GM12878 (cell line): ENCODE measurements around the gene USP27X. TPM values are rescaled to one million over a fixed set of nuclear protein-coding genes. Genes with fewer than 3 reads are reported as not detected.

Experiments used
- ATAC-seq: fragments of 200-7000 bp; cut with Tn5 transposase; 3 replicates; pipeline ENCODE4 v1.9.1; 2020; ENCODE audit warnings: mild to moderate bottlenecking, moderate library complexity
- BruUV-seq: library from RNA; stranded (reverse); fragments of 400-500 nt; replicated peaks from 2 replicates; lab custom pipeline; 2021; lab: Mats Ljungman, UMichigan
- CTCF ChIA-PET: fragments of 300-600 bp; sonication (Branson Sonifier 250); formaldehyde crosslinking; extraction: SDS; loops from one replicate; lab custom pipeline; 2021; ENCODE audit warnings: inconsistent platforms; lab: Yijun Ruan, JAX
- POLR2A ChIA-PET: fragments of 350-600 bp; formaldehyde crosslinking; extraction: SDS; loops from one replicate; lab custom pipeline; 2021; ENCODE audit warnings: inconsistent platforms; lab: Charles Lee
- RAD21 ChIA-PET: fragments of 300-600 bp; sonication (Branson Sonifier 250); formaldehyde crosslinking; loops from one replicate; lab custom pipeline; 2023; ENCODE audit warnings: antibody characterized with exemption; ENCODE audit not compliant: unreplicated experiment; lab: Charles Lee
- SMC1A ChIA-PET: fragments of 300-600 bp; sonication (Branson Sonifier 250); formaldehyde crosslinking; loops from one replicate; lab custom pipeline; 2023; ENCODE audit not compliant: unreplicated experiment, uncharacterized antibody; lab: Charles Lee
- DNase-seq: peaks from one replicate; pipeline ENCODE4 v3.0.0-alpha.2; 2011; ENCODE audit warnings: low read depth, low spot score
- FAIRE-seq: peaks from 3 replicates; lab custom pipeline; 2011; peaks lifted over from hg19 to GRCh38; lab: Jason Lieb, UNC
- H2AFZ ChIP-seq: 2 replicates; pipeline ENCODE4 v1.6.0; 2011; ENCODE audit warnings: low read depth, low read length, control low read depth; ENCODE audit not compliant: control insufficient read depth
- H3K27ac ChIP-seq: 2 replicates; pipeline ENCODE4 v1.5.1; 2011; ENCODE audit warnings: control low read depth; ENCODE audit not compliant: control insufficient read depth, insufficient read depth
- H3K27me3 ChIP-seq, 2 experiments: replicated peaks in 1 of 2; 2 replicates each; pipeline versions ENCODE4 v1.6.0 to v1.6.1; 2011; ENCODE audit warnings: low read length in 1 of 2; ENCODE audit not compliant: control insufficient read depth in 2 of 2, insufficient read depth in 2 of 2
- H3K36me3 ChIP-seq, 2 experiments: 2 replicates each; pipeline ENCODE4 v1.5.1; 2011; ENCODE audit warnings: low read length in 1 of 2; ENCODE audit not compliant: control insufficient read depth in 2 of 2, insufficient read depth in 2 of 2
- H3K4me1 ChIP-seq: 2 replicates; pipeline ENCODE4 v1.6.1; 2011; ENCODE audit warnings: mild to moderate bottlenecking, low read length, moderate library complexity, mixed read lengths; ENCODE audit not compliant: control insufficient read depth, insufficient read depth
- H3K4me2 ChIP-seq: 2 replicates; pipeline ENCODE4 v1.6.0; 2011; ENCODE audit warnings: control low read depth; ENCODE audit not compliant: control insufficient read depth, insufficient read depth
- H3K4me3 ChIP-seq: fragments of 200-600 bp; sonication (generic); 2 replicates; pipeline ENCODE4 v1.5.1; 2016
- H3K79me2 ChIP-seq: 2 replicates; pipeline ENCODE4 v1.6.0; 2011; ENCODE audit warnings: low read length; ENCODE audit not compliant: control insufficient read depth, insufficient read depth
- H3K9ac ChIP-seq: 2 replicates; pipeline ENCODE4 v1.8.0; 2011; ENCODE audit warnings: low read length, control low read depth, mixed read lengths; ENCODE audit not compliant: control insufficient read depth, insufficient read depth
- H3K9me3 ChIP-seq: replicated peaks from 3 replicates; pipeline ENCODE4 v1.5.1; 2011; ENCODE audit warnings: mild to moderate bottlenecking, low read length; ENCODE audit not compliant: control insufficient read depth, insufficient read depth
- H4K20me1 ChIP-seq: 2 replicates; pipeline ENCODE4 v1.6.0; 2011; ENCODE audit not compliant: control insufficient read depth, insufficient read depth
- BHLHE40 ChIP-seq, 2 experiments: fragments of 450-650 bp in 1 of 2; IDR thresholded peaks; 2 replicates each; pipeline ENCODE4 v1.6.1; 2011 to 2017; ENCODE audit warnings: low read depth in 2 of 2, borderline replicate concordance in 1 of 2, improper control_type of control experiment in 1 of 2, low read length in 1 of 2, mild to moderate bottlenecking in 1 of 2
- BRCA1 ChIP-seq: IDR thresholded peaks from 2 replicates; pipeline ENCODE4 v1.6.1; 2011; ENCODE audit warnings: low read depth, low read length, improper control_type of control experiment
- HDAC2 ChIP-seq: fragments of 200-600 bp; sonication (generic); IDR thresholded peaks from 2 replicates; pipeline ENCODE4 v1.6.1; 2017
- JUNB ChIP-seq: IDR thresholded peaks from 2 replicates; pipeline ENCODE4 v1.6.1; 2016; ENCODE audit warnings: antibody characterized with exemption, mild to moderate bottlenecking
- JUND ChIP-seq: IDR thresholded peaks from 2 replicates; pipeline ENCODE4 v1.6.1; 2012; ENCODE audit warnings: low read depth, mild to moderate bottlenecking, low read length, improper control_type of control experiment, moderate library complexity
- NFYA ChIP-seq: IDR thresholded peaks from 2 replicates; pipeline ENCODE4 v1.6.1; 2011; ENCODE audit warnings: low read depth, mild to moderate bottlenecking, low read length, improper control_type of control experiment, borderline replicate concordance
- NR2C2 ChIP-seq: IDR thresholded peaks from 2 replicates; pipeline ENCODE4 v1.6.1; 2011; ENCODE audit warnings: borderline replicate concordance, low read depth; ENCODE audit not compliant: control insufficient read depth, insufficient read length
- PAX5 ChIP-seq: IDR thresholded peaks from 2 replicates; pipeline ENCODE4 v1.6.1; 2011; ENCODE audit warnings: low read depth, low read length, borderline replicate concordance
- POLR2AphosphoS5 ChIP-seq: IDR thresholded peaks from 2 replicates; pipeline ENCODE4 v1.6.1; 2011; ENCODE audit warnings: mild to moderate bottlenecking, low read length, inconsistent platforms
- RFX5 ChIP-seq: IDR thresholded peaks from 2 replicates; pipeline ENCODE4 v1.6.1; 2011; ENCODE audit warnings: low read depth, low read length, improper control_type of control experiment
- ZBED1 ChIP-seq: IDR thresholded peaks from 2 replicates; pipeline ENCODE4 v1.6.1; 2016; ENCODE audit warnings: borderline replicate concordance
- ZNF384 ChIP-seq: IDR thresholded peaks from 2 replicates; pipeline ENCODE4 v1.6.1; 2012; ENCODE audit warnings: low read depth, mild to moderate bottlenecking, low read length, improper control_type of control experiment, borderline replicate concordance
- WGBS: methylation state at CpG from one replicate; pipeline ENCODE4 v1.1.6; 2016; ENCODE audit warnings: low lambda C conversion rate; ENCODE audit not compliant: insufficient replicate concordance, insufficient coverage; ENCODE audit errors: missing lambda C conversion rate; 5-methylcytosine and 5-hydroxymethylcytosine counted together
- in situ Hi-C: fragments of 300-500 bp; cut with MboI; formaldehyde crosslinking; loops from 9 replicates; pipeline ENCODE4 v1.14.3; 2018; ENCODE audit warnings: mixed read lengths
- intact Hi-C: fragments of 100-400 bp; cut with micrococcal nuclease; formaldehyde crosslinking; loops from one replicate; pipeline ENCODE4 v1.14.2; 2022; ENCODE audit not compliant: unreplicated experiment
- polyA plus RNA-seq, 11 experiments: library from polyadenylated mRNA; depleted of rRNA in 4 of 11; unstranded in 6 of 11; stranded (reverse) in 5 of 11; fragments of >200 nt; fragmentation: Nextera tagmentation in 4 of 11; fragmentation: Illumina TruSeq in 1 of 11; extraction: Ambion mirVana in 4 of 11; extraction: Trizol in 1 of 11; gene quantifications; 1 replicate in 1 of 11; 2 replicates in 10 of 11; pipeline versions ENCODE4 v1.2.1 to v1.2.3, GENCODE V29; 2011 to 2016; ENCODE audit warnings: inconsistent platforms in 2 of 11, missing spikeins in 2 of 11, low read depth in 1 of 11
- total RNA-seq, 4 experiments: library from RNA; depleted of rRNA in 3 of 4; stranded (reverse); fragments of >200 nt in 3 of 4; fragmentation: Illumina TruSeq in 1 of 4; extraction: Trizol in 1 of 4; gene quantifications; 2 replicates each; pipeline versions ENCODE4 v1.2.1 to v1.2.3, GENCODE V29; 2013 to 2021
- TF ChIP-seq, protein P1 (sequence below): IDR thresholded peaks from 2 replicates; pipeline ENCODE4 v1.6.1; 2012; ENCODE audit warnings: low read length, inconsistent platforms
- TF ChIP-seq, protein P2 (sequence below): IDR thresholded peaks from 2 replicates; pipeline ENCODE4 v1.6.1; 2012; ENCODE audit warnings: improper control_type of control experiment, low read depth, low read length; ENCODE audit not compliant: insufficient replicate concordance

Gene USP27X
- total and polyA plus RNA-seq, 10 of the 15 experiments (the other 5 are each of a cell fraction or from before 2014, with no cell fraction given): 0.09 to 2.0 (median 0.89) TPM; not detected in 1

DNA sequence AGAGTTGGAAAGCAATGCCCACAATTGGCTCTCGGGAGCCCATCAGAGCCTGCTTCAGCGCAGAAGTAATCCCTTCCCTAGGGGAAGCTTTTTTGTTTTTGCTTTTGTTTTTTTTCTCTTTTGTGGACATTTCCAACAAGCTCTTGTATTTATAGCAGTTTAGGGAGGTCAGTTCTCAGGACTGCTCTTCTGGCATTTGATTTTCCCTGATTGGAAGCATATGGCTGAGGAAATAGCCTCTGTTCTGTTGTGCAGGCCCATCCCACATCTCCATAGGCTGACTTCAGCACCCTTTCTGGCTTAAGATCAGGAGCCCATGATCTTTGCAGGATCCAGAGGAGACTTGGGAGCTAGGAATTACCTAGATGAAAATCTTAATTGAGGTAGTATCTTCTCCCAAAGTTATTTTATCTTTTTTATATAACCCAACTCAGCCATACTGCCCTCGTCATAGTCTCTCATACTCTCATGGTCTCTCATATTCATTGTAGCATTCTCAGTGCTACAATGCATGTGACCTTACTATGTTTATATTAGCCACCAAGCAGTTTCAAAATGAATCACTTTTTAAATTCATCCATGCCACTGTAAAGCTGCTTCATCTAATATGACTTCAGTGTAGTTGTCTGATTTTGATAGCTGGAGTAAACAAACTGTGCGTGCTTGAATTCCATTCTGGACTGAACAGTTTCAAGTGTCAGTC, 33.4 kb upstream of the USP27X start:
- WGBS: 33% methylated on average over 4 of the region's 4 CpGs
- SMC1A ChIA-PET: interaction anchor here (1.1 kb wide), 1 partner anchor 73 kb away, joined by 3 read pairs; no protein-coding TSS in a partner anchor
- CTCF ChIA-PET: interaction anchor here (0.6 to 1.5 kb wide), 3 partner anchors 31 to 1247 kb away, joined by 3 to 9 read pairs (median 5); no protein-coding TSS in a partner anchor
- Histone ChIP-seq H3K27me3 (no peaks in the 10 kb centered on the region), H3K9me3 (no peaks in the 10 kb centered on the region; the same call in 2 of the 3 replicates), H3K9ac (no peak overlapping the region), H3K27ac (no peak overlapping the region), H3K4me1 (no peaks in the 10 kb centered on the region), H3K4me2 (no peak overlapping the region), H4K20me1 (no peaks in the 10 kb centered on the region)
- intact Hi-C loops (no loop called here), in situ Hi-C loops (no loop called here)
- DNase-seq: no peak
- RAD21 ChIA-PET: interaction anchor here (0.7 kb wide), 1 partner anchor 34 kb away, joined by 3 read pairs; the partner anchor contains the start of gene USP27X
- POLR2A ChIA-PET: no interaction called here
- ATAC-seq: peak; percentile 61
- TF ChIP-seq ZBED1 (no peak), POLR2AphosphoS5 (no peak), JUND (0 out of 2 replicates have a peak, but pooled peaks have one; percentile 7), BRCA1 (no peak), NFYA (no peak), PAX5 (no peak), RFX5 (no peak), NR2C2 (no peak), ZNF384 (no peak), HDAC2 (no peak), BHLHE40 (IDR thresholded peaks at IDR 0.05; ENCODE audit: borderline replicate concordance in 1 of 2, low read depth in 2 of 2, low read length in 1 of 2) (peak in 1 of 2 experiments; percentile 39; a peak in 1 of 4 replicates), JUNB (peak; percentile 48)
- TF ChIP-seq, protein P1, sequence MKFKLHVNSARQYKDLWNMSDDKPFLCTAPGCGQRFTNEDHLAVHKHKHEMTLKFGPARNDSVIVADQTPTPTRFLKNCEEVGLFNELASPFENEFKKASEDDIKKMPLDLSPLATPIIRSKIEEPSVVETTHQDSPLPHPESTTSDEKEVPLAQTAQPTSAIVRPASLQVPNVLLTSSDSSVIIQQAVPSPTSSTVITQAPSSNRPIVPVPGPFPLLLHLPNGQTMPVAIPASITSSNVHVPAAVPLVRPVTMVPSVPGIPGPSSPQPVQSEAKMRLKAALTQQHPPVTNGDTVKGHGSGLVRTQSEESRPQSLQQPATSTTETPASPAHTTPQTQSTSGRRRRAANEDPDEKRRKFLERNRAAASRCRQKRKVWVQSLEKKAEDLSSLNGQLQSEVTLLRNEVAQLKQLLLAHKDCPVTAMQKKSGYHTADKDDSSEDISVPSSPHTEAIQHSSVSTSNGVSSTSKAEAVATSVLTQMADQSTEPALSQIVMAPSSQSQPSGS: no peak
- TF ChIP-seq, protein P2, sequence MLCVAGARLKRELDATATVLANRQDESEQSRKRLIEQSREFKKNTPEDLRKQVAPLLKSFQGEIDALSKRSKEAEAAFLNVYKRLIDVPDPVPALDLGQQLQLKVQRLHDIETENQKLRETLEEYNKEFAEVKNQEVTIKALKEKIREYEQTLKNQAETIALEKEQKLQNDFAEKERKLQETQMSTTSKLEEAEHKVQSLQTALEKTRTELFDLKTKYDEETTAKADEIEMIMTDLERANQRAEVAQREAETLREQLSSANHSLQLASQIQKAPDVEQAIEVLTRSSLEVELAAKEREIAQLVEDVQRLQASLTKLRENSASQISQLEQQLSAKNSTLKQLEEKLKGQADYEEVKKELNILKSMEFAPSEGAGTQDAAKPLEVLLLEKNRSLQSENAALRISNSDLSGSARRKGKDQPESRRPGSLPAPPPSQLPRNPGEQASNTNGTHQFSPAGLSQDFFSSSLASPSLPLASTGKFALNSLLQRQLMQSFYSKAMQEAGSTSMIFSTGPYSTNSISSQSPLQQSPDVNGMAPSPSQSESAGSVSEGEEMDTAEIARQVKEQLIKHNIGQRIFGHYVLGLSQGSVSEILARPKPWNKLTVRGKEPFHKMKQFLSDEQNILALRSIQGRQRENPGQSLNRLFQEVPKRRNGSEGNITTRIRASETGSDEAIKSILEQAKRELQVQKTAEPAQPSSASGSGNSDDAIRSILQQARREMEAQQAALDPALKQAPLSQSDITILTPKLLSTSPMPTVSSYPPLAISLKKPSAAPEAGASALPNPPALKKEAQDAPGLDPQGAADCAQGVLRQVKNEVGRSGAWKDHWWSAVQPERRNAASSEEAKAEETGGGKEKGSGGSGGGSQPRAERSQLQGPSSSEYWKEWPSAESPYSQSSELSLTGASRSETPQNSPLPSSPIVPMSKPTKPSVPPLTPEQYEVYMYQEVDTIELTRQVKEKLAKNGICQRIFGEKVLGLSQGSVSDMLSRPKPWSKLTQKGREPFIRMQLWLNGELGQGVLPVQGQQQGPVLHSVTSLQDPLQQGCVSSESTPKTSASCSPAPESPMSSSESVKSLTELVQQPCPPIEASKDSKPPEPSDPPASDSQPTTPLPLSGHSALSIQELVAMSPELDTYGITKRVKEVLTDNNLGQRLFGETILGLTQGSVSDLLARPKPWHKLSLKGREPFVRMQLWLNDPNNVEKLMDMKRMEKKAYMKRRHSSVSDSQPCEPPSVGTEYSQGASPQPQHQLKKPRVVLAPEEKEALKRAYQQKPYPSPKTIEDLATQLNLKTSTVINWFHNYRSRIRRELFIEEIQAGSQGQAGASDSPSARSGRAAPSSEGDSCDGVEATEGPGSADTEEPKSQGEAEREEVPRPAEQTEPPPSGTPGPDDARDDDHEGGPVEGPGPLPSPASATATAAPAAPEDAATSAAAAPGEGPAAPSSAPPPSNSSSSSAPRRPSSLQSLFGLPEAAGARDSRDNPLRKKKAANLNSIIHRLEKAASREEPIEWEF: no peak
- TF ChIP-seq, all 136 proteins: peak for 3
- H3K36me3 ChIP-seq: no peaks in the 10 kb centered on the region
- no peaks in the 10 kb centered on the region for H3K79me2 ChIP-seq
- no peak overlapping the region for H2AFZ ChIP-seq
- no TSS peak for BruUV-seq
- no peak overlapping the region for H3K4me3 ChIP-seq
- FAIRE-seq: peak; percentile 47
